ENCODE measurements around the gene EEFSEC. TPM values are rescaled to one million over a fixed set of nuclear protein-coding genes. Genes with fewer than 3 reads are reported as not detected.

Gene EEFSEC
- total and polyA plus RNA-seq, 2 experiments from 2014 or later = 26.7 to 47.9 TPM

DNA sequence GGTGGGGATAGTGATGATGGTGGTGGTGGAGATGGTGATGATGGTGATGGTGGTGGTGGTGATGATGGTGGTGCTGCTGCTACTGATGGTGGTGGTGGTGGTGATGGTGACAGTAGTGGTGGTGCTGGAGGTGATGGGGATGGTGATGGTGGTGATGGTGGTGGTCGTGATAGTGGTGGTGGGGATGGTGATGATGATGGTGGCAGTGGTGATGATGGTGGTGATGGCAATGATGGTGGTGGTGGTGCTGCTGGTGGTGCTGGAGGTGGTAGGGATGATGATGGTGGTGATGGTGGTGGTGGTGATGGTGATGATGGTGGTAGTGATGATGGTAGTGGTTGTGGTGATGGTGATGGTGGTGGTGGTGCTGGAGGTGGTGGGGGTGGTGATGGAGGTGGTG, 292.1 kb downstream of the EEFSEC start:
- DNase-seq (ENCODE audit: low read depth in 1 of 2, low spot score in 1 of 2) = no peak
- Histone ChIP-seq H3K27ac (no peak overlapping the region), H3K9me3 (ENCODE audit: low read depth) (no peaks in the 10 kb centered on the region), H3K27me3 (peaks cover 44% of the 10 kb centered on the region), H3K36me3 (no peaks in the 10 kb centered on the region), H3K4me3 (no peak overlapping the region), H3K4me1 (ENCODE audit: low read depth) (no peaks in the 10 kb centered on the region)
- TF ChIP-seq, protein P1, sequence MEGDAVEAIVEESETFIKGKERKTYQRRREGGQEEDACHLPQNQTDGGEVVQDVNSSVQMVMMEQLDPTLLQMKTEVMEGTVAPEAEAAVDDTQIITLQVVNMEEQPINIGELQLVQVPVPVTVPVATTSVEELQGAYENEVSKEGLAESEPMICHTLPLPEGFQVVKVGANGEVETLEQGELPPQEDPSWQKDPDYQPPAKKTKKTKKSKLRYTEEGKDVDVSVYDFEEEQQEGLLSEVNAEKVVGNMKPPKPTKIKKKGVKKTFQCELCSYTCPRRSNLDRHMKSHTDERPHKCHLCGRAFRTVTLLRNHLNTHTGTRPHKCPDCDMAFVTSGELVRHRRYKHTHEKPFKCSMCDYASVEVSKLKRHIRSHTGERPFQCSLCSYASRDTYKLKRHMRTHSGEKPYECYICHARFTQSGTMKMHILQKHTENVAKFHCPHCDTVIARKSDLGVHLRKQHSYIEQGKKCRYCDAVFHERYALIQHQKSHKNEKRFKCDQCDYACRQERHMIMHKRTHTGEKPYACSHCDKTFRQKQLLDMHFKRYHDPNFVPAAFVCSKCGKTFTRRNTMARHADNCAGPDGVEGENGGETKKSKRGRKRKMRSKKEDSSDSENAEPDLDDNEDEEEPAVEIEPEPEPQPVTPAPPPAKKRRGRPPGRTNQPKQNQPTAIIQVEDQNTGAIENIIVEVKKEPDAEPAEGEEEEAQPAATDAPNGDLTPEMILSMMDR (IDR thresholded peaks at IDR 0.05; ENCODE audit: low read depth, low read length) = no peak

DNA sequence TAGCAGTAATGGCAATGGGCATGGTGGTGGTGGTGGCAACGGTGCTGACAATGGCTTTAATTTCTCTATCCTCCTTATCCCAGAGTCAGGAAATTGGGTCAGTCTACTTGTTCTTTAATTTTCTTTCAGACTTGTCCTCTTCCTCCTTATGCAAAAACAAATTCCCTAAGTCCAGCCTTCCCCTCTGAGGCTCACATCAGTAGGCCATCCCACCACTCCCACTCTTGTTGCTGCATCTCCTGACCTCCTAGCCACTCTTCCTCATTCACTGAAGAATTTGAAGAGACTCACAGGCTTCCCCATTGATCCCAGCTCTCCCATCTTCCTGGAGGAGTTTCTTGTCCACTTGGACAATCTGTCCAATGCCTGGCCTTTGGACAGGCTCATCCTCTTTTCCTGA, 293.5 kb downstream of the EEFSEC start:
- TF ChIP-seq, protein P1 (IDR thresholded peaks at IDR 0.05; ENCODE audit: low read depth, low read length) = no peak
- DNase-seq (ENCODE audit: low read depth in 1 of 2, low spot score in 1 of 2) = no peak
- Histone ChIP-seq H3K27ac (no peak overlapping the region), H3K27me3 (peaks cover 31% of the 10 kb centered on the region), H3K36me3 (no peaks in the 10 kb centered on the region), H3K4me3 (no peak overlapping the region), H3K9me3 (ENCODE audit: low read depth) (no peaks in the 10 kb centered on the region), H3K4me1 (ENCODE audit: low read depth) (no peaks in the 10 kb centered on the region)

DNA sequence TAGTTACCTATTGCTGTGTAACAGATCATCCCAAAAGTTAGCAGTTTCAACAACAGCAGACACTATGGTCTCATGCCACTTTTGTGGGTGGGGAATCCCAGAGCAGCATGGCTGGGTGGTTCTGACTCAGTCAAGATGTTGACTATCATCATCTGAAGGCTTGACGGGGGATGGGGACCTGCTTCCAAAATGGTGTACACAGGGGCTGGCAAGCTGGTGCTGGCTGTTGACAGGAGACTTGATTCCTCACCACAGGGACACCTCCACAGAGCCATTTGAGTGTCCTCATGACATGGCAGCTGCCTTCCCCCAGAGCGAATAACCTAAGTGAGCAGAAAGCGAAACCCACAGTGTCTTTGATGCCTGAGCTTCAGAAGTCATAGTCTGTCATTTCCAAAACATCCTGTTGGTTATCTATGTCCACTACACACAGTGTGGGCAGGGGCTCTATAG, 294.3 kb downstream of the EEFSEC start:
- TF ChIP-seq, protein P1 (IDR thresholded peaks at IDR 0.05; ENCODE audit: low read depth, low read length) = no peak
- Histone ChIP-seq H3K27me3 (peaks cover 23% of the 10 kb centered on the region), H3K36me3 (no peaks in the 10 kb centered on the region), H3K4me1 (ENCODE audit: low read depth) (no peaks in the 10 kb centered on the region), H3K4me3 (no peak overlapping the region), H3K27ac (no peak overlapping the region), H3K9me3 (ENCODE audit: low read depth) (no peaks in the 10 kb centered on the region)
- no peak for DNase-seq (ENCODE audit: low read depth in 1 of 2, low spot score in 1 of 2)

DNA sequence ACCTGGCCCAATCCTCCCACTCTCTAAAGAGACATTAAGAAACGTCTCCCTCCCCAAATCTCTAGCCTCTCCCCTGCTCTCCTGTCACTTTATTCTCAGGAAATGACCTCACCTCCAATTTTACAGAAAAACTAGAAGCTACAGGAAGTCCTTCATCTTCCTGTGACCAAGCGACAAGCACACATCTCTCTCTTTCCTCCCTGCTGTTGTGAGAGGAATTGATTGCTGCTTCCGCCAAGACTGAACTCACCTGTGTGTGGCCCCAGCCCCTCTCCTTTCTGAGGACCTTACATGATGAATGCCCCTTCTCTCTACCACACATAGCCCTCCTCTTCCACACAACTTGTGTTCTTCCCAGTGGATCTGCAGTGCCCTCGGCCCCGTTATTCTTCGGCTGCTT, 295.2 kb downstream of the EEFSEC start:
- Histone ChIP-seq H3K4me3 (no peak overlapping the region), H3K4me1 (ENCODE audit: low read depth) (no peaks in the 10 kb centered on the region), H3K36me3 (no peaks in the 10 kb centered on the region), H3K27me3 (peaks cover 26% of the 10 kb centered on the region), H3K9me3 (ENCODE audit: low read depth) (no peaks in the 10 kb centered on the region), H3K27ac (no peak overlapping the region)
- DNase-seq (ENCODE audit: low read depth in 1 of 2, low spot score in 1 of 2) = no peak
- TF ChIP-seq, protein P1 (IDR thresholded peaks at IDR 0.05; ENCODE audit: low read depth, low read length) = no peak

DNA sequence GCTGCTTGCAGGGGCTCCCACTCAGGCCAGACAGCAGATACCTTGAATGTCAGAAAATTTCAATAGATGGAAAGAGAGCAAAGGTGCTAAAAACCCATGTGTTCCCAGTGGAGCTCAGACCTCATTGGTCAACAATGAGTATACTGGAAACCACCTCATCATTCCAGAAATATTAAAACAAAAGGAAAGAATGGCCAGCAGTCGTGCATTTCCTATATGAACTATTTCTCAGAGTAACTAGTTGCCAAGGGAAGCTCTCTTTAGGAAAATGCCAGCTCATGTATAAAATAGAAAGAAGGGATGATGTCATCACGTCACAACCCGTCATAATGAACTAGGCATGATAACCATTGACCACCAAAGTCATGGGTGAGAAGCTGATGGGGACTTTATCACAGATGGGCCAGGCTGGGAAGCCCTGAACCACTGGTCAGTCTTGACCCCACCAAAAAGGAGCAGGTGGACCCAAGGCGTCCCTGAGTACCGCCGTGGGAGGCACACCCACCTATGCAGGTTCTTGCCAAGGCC, 295.9 kb downstream of the EEFSEC start:
- TF ChIP-seq, protein P1 (IDR thresholded peaks at IDR 0.05; ENCODE audit: low read depth, low read length) = no peak
- Histone ChIP-seq H3K27ac (no peak overlapping the region), H3K4me3 (no peak overlapping the region), H3K36me3 (no peaks in the 10 kb centered on the region), H3K4me1 (ENCODE audit: low read depth) (no peaks in the 10 kb centered on the region), H3K9me3 (ENCODE audit: low read depth) (no peaks in the 10 kb centered on the region), H3K27me3 (peaks cover 20% of the 10 kb centered on the region)
- no peak for DNase-seq (ENCODE audit: low read depth in 1 of 2, low spot score in 1 of 2)

Measured in cardiac muscle cell (in vitro differentiated cells and primary cell).